Activated CD8-positive, alpha-beta memory T cell treated with anti-CD3 and anti-CD28 coated beads for 1 hour (primary cell): ENCODE data around the gene ITIH2.
"Not testable (repeated sequence)": the region's sequence is repeated elsewhere in the genome, so short reads cannot be mapped to it uniquely, and the experiment has no call there.

Source experiments
- DNase-seq, 2 donors: peaks; one replicate each; pipeline ENCODE4 v3.0.0-alpha.2; 2020; ENCODE audit warnings: low read depth in 1 of 2; ENCODE audit errors: extremely low read depth in 1 of 2

The ITIH2 gene

GRCh38 chr10:7696545-7696944, 6.6 kb upstream of the ITIH2 start:
- DNase-seq, result no peak

- no peak for DNase-seq
These were observed 5.7 kb upstream of the ITIH2 start for GRCh38 chr10:7697426-7697825.

- DNase-seq, result no peak
These were observed 2.5 kb upstream of the ITIH2 start for GRCh38 chr10:7700577-7701125.

GRCh38 chr10:7701158-7701742, 1.9 kb upstream of the ITIH2 start:
- DNase-seq, result no peak

GRCh38 chr10:7702288-7702812, 766 bp upstream of the ITIH2 start:
- DNase-seq, result no peak

- DNase-seq, result no peak
These were observed 1.2 kb downstream of the ITIH2 start for GRCh38 chr10:7704071-7705016.

- no peak for DNase-seq
These were observed 2.2 kb downstream of the ITIH2 start for GRCh38 chr10:7705341-7705740.

GRCh38 chr10:7706534-7707073, 3.5 kb downstream of the ITIH2 start:
- no peak for DNase-seq

- no peak for DNase-seq
These were observed 4.0 kb downstream of the ITIH2 start for GRCh38 chr10:7707102-7707501.

GRCh38 chr10:7707858-7708622, 4.9 kb downstream of the ITIH2 start:
- no peak for DNase-seq

GRCh38 chr10:7708832-7709231, 5.7 kb downstream of the ITIH2 start:
- no peak for DNase-seq

- no peak for DNase-seq
These were observed 7.3 kb downstream of the ITIH2 start for GRCh38 chr10:7710446-7710845.

GRCh38 chr10:7711075-7711474, 8.0 kb downstream of the ITIH2 start:
- not testable (repeated sequence) for DNase-seq

- no peak for DNase-seq
These were observed 12.4 kb downstream of the ITIH2 start for GRCh38 chr10:7715515-7715914.

GRCh38 chr10:7717767-7718166, 14.7 kb downstream of the ITIH2 start:
- no peak for DNase-seq

- DNase-seq, result no peak
These were observed 15.6 kb downstream of the ITIH2 start for GRCh38 chr10:7718685-7719084.

GRCh38 chr10:7720478-7720877, 17.4 kb downstream of the ITIH2 start:
- no peak for DNase-seq

GRCh38 chr10:7722927-7723529, 19.9 kb downstream of the ITIH2 start:
- DNase-seq, result no peak

GRCh38 chr10:7734821-7735220, 31.7 kb downstream of the ITIH2 start:
- no peak for DNase-seq
